Natural killer cell (primary cell): ENCODE measurements around the gene DPYD. TPM values are rescaled to one million over a fixed set of nuclear protein-coding genes. Genes with fewer than 3 reads are reported as not detected.

Source experiments
- ATAC-seq, 3 donors: fragments of 150-1000 bp in 2 of 3; fragments of 200-7000 bp in 1 of 3; cut with Tn5 transposase; 1 replicate in 1 of 3; 2 replicates in 2 of 3; pipeline ENCODE4 v1.10.0; 2021; ENCODE audit warnings: mild to moderate bottlenecking in 2 of 3, moderate library complexity in 2 of 3
- DNase-seq, 2 donors: peaks; one replicate each; pipeline versions ENCODE4 v3.0.0 to v3.0.0-alpha.2; 2013 to 2021; ENCODE audit warnings: mixed read lengths in 1 of 2
- H3K27ac ChIP-seq: one replicate; pipeline ENCODE4 v1.5.1; 2013; ENCODE audit warnings: mild to moderate bottlenecking, low read length
- H3K27me3 ChIP-seq: one replicate; pipeline ENCODE4 v1.6.1; 2013; ENCODE audit warnings: low read length; ENCODE audit not compliant: control insufficient read depth, insufficient read depth
- H3K36me3 ChIP-seq: one replicate; pipeline ENCODE4 v1.6.1; 2013; ENCODE audit warnings: low read length; ENCODE audit not compliant: control insufficient read depth, insufficient read depth
- H3K4me1 ChIP-seq: one replicate; pipeline ENCODE4 v1.6.1; 2013; ENCODE audit warnings: low read length; ENCODE audit not compliant: control insufficient read depth, insufficient read depth
- H3K4me3 ChIP-seq: one replicate; pipeline ENCODE4 v1.5.1; 2013; ENCODE audit warnings: low read length
- H3K9me3 ChIP-seq: one replicate; pipeline ENCODE4 v1.6.1; 2013; ENCODE audit warnings: low read length; ENCODE audit not compliant: control insufficient read depth, insufficient read depth
- H3K27ac Mint-ChIP-seq, 2 donors: one replicate each; pipeline ENCODE4 v1.8.0; 2022; ENCODE audit warnings: mild to moderate bottlenecking in 2 of 2, mixed read lengths in 2 of 2, moderate library complexity in 1 of 2
- H3K27me3 Mint-ChIP-seq, 2 donors: one replicate each; pipeline ENCODE4 v1.8.0; 2022; ENCODE audit warnings: low read depth in 2 of 2, mixed read lengths in 2 of 2
- H3K36me3 Mint-ChIP-seq: one replicate; pipeline ENCODE4 v1.8.0; 2022; ENCODE audit warnings: mixed read lengths
- H3K4me1 Mint-ChIP-seq, 2 donors: one replicate each; pipeline ENCODE4 v1.8.0; 2022; ENCODE audit warnings: mixed read lengths in 2 of 2
- H3K4me3 Mint-ChIP-seq: one replicate; pipeline ENCODE4 v1.8.0; 2022; ENCODE audit warnings: mild to moderate bottlenecking, moderate library complexity, mixed read lengths
- H3K9me3 Mint-ChIP-seq, 2 donors: one replicate each; pipeline ENCODE4 v1.8.0; 2022; ENCODE audit warnings: mixed read lengths in 2 of 2
- CTCF ChIP-seq: fragments of 200-600 bp; IDR thresholded peaks from one replicate; pipeline ENCODE4 v1.8.0; 2022; ENCODE audit warnings: antibody characterized with exemption
- WGBS: methylation state at CpG from one replicate; pipeline ENCODE4 v1.1.7; 2013; ENCODE audit warnings: missing lambda C conversion rate; ENCODE audit not compliant: insufficient coverage; 5-methylcytosine and 5-hydroxymethylcytosine counted together
- intact Hi-C: fragments of 100-400 bp; cut with micrococcal nuclease; formaldehyde crosslinking; loops from one replicate; pipeline ENCODE4 v1.14.2; 2022
- total RNA-seq, 4 donors: library from RNA; stranded (reverse); fragments of 120-200 nt in 1 of 4; gene quantifications; one replicate each; pipeline versions ENCODE4 v1.2.3 to v1.2.4, GENCODE V29; 2013 to 2022

DPYD gene
- total RNA-seq, 3 donors from 2014 or later (not counting 1 experiment from before 2014, with no cell fraction given): 56.6 to 66.7 (median 56.9) TPM

- ATAC-seq (no peak), DNase-seq (no peak)
- Histone ChIP-seq H3K4me1 (no peaks in the 10 kb centered on the region), H3K36me3 (peaks cover 7% of the 10 kb centered on the region), H3K27me3 (no peaks in the 10 kb centered on the region), H3K27ac (no peak overlapping the region), H3K9me3 (no peaks in the 10 kb centered on the region), H3K4me3 (no peak overlapping the region)
- H3K27ac Mint-ChIP-seq: no peak overlapping the region
- no peak for TF ChIP-seq CTCF
- H3K36me3 Mint-ChIP-seq: no peaks in the 10 kb centered on the region
- intact Hi-C loops: no loop called here
- no peaks in the 10 kb centered on the region for H3K9me3 Mint-ChIP-seq
- no peak overlapping the region for H3K4me3 Mint-ChIP-seq
- no peaks in the 10 kb centered on the region for H3K27me3 Mint-ChIP-seq
- H3K4me1 Mint-ChIP-seq: peaks cover 14 to 20% of the 10 kb centered on the region in 2 donors
These were observed 142.1 kb downstream of the DPYD start for GRCh38 chr1:97778718-97779117.

GRCh38 chr1:97770376-97770775 lies 150.5 kb downstream of the DPYD start:
- Mint-ChIP-seq H3K27me3 (no peaks in the 10 kb centered on the region), H3K4me3 (no peak overlapping the region), H3K4me1 (peaks cover 6 to 22% of the 10 kb centered on the region in 2 donors), H3K27ac (no peak overlapping the region), H3K36me3 (no peaks in the 10 kb centered on the region), H3K9me3 (no peaks in the 10 kb centered on the region)
- Histone ChIP-seq H3K27ac (no peak overlapping the region), H3K36me3 (peaks cover under 1% of the 10 kb centered on the region), H3K4me3 (no peak overlapping the region), H3K4me1 (no peaks in the 10 kb centered on the region), H3K9me3 (no peaks in the 10 kb centered on the region), H3K27me3 (no peaks in the 10 kb centered on the region)
- intact Hi-C loops: no loop called here
- ATAC-seq (no peak), DNase-seq (no peak)
- no CpG with 5 or more reads among the region's 2 CpGs for WGBS
- TF ChIP-seq CTCF: no peak

- Mint-ChIP-seq H3K36me3 (no peaks in the 10 kb centered on the region), H3K27me3 (no peaks in the 10 kb centered on the region), H3K27ac (no peak overlapping the region), H3K9me3 (no peaks in the 10 kb centered on the region), H3K4me3 (no peak overlapping the region), H3K4me1 (peaks cover 7 to 29% of the 10 kb centered on the region in 2 donors)
- Histone ChIP-seq H3K36me3 (no peaks in the 10 kb centered on the region), H3K27me3 (no peaks in the 10 kb centered on the region), H3K4me1 (no peaks in the 10 kb centered on the region), H3K9me3 (no peaks in the 10 kb centered on the region), H3K27ac (no peak overlapping the region), H3K4me3 (no peak overlapping the region)
- ATAC-seq (no peak), DNase-seq (no peak)
- no peak for TF ChIP-seq CTCF
- intact Hi-C loops: no loop called here
- 93% methylated on average over 4 of the region's 4 CpGs for WGBS
These were observed 153.5 kb downstream of the DPYD start for GRCh38 chr1:97767381-97767780.

- H3K27me3 ChIP-seq: no peaks in the 10 kb centered on the region
- no peaks in the 10 kb centered on the region for H3K36me3 Mint-ChIP-seq
- no peak for TF ChIP-seq CTCF
- no peak overlapping the region for H3K27ac Mint-ChIP-seq
- no peak overlapping the region for H3K4me3 Mint-ChIP-seq
- DNase-seq (no peak), ATAC-seq (no peak)
- H3K36me3 ChIP-seq: no peaks in the 10 kb centered on the region
- intact Hi-C loops: no loop called here
- peaks cover 0 to 2% of the 10 kb centered on the region in 2 donors for H3K9me3 Mint-ChIP-seq
- no peaks in the 10 kb centered on the region for H3K27me3 Mint-ChIP-seq
- no peak overlapping the region for H3K4me3 ChIP-seq
- no peaks in the 10 kb centered on the region for H3K9me3 ChIP-seq
- WGBS: no CpG with 5 or more reads among the region's 1 CpG
- no peak overlapping the region for H3K27ac ChIP-seq
- H3K4me1 ChIP-seq: no peaks in the 10 kb centered on the region
- peaks cover 14 to 33% of the 10 kb centered on the region in 2 donors for H3K4me1 Mint-ChIP-seq
These were observed 155.8 kb downstream of the DPYD start for GRCh38 chr1:97764991-97765390.
